Measurements from ENCODE around the gene S100B. TPM values are rescaled to one million over a fixed set of nuclear protein-coding genes. Genes with fewer than 3 reads are reported as not detected.

The S100B gene
- total RNA-seq, 1 experiment from 2014 or later: not detected

DNA sequence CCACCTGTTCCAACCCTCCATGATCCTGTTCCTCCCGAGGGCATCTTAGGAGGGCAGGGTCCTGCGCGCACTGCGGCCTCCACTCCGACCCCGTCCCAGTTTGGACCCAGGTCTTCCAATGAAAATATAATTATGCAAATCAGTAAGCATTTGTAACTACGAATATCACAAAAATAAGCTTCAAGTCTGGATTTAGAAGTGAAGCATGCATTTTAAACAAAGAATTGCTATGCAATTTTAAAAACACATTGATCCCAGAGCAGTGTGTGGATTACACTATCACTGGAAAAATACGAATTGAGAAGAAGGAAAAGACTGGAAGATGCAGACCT is 31.3 kb upstream of the S100B start:
- intact Hi-C loops (cut with micrococcal nuclease; ENCODE audit: unreplicated experiment): no loop called here
- Mint-ChIP-seq H3K27ac (ENCODE audit: unreplicated experiment) (peak overlapping the region; percentile 94), H3K27me3 (ENCODE audit: insufficient read depth, unreplicated experiment) (no peaks in the 10 kb centered on the region), H3K36me3 (ENCODE audit: insufficient read depth, unreplicated experiment) (peaks cover 42% of the 10 kb centered on the region), H3K9me3 (ENCODE audit: unreplicated experiment) (no peaks in the 10 kb centered on the region), H3K4me1 (ENCODE audit: low read depth, unreplicated experiment) (peaks cover 14% of the 10 kb centered on the region), H3K4me3 (ENCODE audit: unreplicated experiment) (peak overlapping the region; percentile 99)
- Histone ChIP-seq H3K27me3 (replicated peaks; ENCODE audit: control insufficient read depth, insufficient read depth, low read length) (no peaks in the 10 kb centered on the region), H3K4me3 (ENCODE audit: low read depth, low read length) (peak overlapping the region; percentile 64), H3K36me3 (ENCODE audit: control insufficient read depth, insufficient read depth, low read length) (no peaks in the 10 kb centered on the region; the same call in 1 of the 2 replicates), H3K9me3 (no peaks in the 10 kb centered on the region), H3K4me1 (0 out of 2 replicates have a peak, but pooled peaks cover 5% of the 10 kb centered on the region)
- ChIA-PET CTCF (interaction anchor here (0.6 to 1.6 kb wide), 2 partner anchors 493 to 1539 kb away, joined by 4 read pairs; no protein-coding TSS in a partner anchor), POLR2A (interaction anchor here (1.2 kb wide), 1 partner anchor 32 kb away, joined by 3 read pairs; no protein-coding TSS in a partner anchor)
- no peak for DNase-seq
- TF ChIP-seq, protein P1, sequence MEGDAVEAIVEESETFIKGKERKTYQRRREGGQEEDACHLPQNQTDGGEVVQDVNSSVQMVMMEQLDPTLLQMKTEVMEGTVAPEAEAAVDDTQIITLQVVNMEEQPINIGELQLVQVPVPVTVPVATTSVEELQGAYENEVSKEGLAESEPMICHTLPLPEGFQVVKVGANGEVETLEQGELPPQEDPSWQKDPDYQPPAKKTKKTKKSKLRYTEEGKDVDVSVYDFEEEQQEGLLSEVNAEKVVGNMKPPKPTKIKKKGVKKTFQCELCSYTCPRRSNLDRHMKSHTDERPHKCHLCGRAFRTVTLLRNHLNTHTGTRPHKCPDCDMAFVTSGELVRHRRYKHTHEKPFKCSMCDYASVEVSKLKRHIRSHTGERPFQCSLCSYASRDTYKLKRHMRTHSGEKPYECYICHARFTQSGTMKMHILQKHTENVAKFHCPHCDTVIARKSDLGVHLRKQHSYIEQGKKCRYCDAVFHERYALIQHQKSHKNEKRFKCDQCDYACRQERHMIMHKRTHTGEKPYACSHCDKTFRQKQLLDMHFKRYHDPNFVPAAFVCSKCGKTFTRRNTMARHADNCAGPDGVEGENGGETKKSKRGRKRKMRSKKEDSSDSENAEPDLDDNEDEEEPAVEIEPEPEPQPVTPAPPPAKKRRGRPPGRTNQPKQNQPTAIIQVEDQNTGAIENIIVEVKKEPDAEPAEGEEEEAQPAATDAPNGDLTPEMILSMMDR (IDR thresholded peaks at IDR 0.05; ENCODE audit: insufficient read depth in 1 of 2, low read depth in 1 of 2, low read length in 1 of 2, severe bottlenecking in 1 of 2, unreplicated experiment in 1 of 2): no peak
- no TSS peak for BruUV-seq (replicated peaks)

GRCh38 chr21:46635324-46636180 is 30.7 kb upstream of the S100B start, which contains the start of gene PRMT2:
TSS of gene PRMT2 (plus strand) at chr21:46635674. CDS start at chr21:46636952, 1,278 bp downstream.
- TF ChIP-seq, protein P1 (IDR thresholded peaks at IDR 0.05; ENCODE audit: insufficient read depth in 1 of 2, low read depth in 1 of 2, low read length in 1 of 2, severe bottlenecking in 1 of 2, unreplicated experiment in 1 of 2): no peak
- H3K27ac Mint-ChIP-seq (ENCODE audit: unreplicated experiment): peak within 1 kb of the TSS; percentile 94
- no peaks in the 10 kb centered on the region for H3K27me3 ChIP-seq (replicated peaks; ENCODE audit: control insufficient read depth, insufficient read depth, low read length)
- ChIA-PET POLR2A (interaction anchor here (0.7 to 1.2 kb wide), 5 partner anchors 8 to 527 kb away, joined by 3 to 7 read pairs (median 4); no protein-coding TSS in a partner anchor), CTCF (interaction anchor here (0.6 to 1.6 kb wide), 3 partner anchors 155 to 1538 kb away, joined by 4 to 6 read pairs (median 4); no protein-coding TSS in a partner anchor)
- 0 out of 2 replicates have a peak, but pooled peaks cover 5% of the 10 kb centered on the region for H3K4me1 ChIP-seq
- intact Hi-C loops (cut with micrococcal nuclease; ENCODE audit: unreplicated experiment): no loop called here
- no peaks in the 10 kb centered on the region for H3K9me3 ChIP-seq
- H3K36me3 ChIP-seq (ENCODE audit: control insufficient read depth, insufficient read depth, low read length): no peaks in the 10 kb centered on the region; the same call in 1 of the 2 replicates
- H3K4me3 ChIP-seq (ENCODE audit: low read depth, low read length): peak within 1 kb of the TSS; percentile 64
- peak; percentile 97 to 98 for DNase-seq
- H3K9me3 Mint-ChIP-seq (ENCODE audit: unreplicated experiment): no peaks in the 10 kb centered on the region
- BruUV-seq (replicated peaks): no TSS peak
- peaks cover 36% of the 10 kb centered on the region for H3K36me3 Mint-ChIP-seq (ENCODE audit: insufficient read depth, unreplicated experiment)
- H3K4me1 Mint-ChIP-seq (ENCODE audit: low read depth, unreplicated experiment): peaks cover 14% of the 10 kb centered on the region
- peaks cover 2% of the 10 kb centered on the region for H3K27me3 Mint-ChIP-seq (ENCODE audit: insufficient read depth, unreplicated experiment)
- peak within 1 kb of the TSS; percentile 99 for H3K4me3 Mint-ChIP-seq (ENCODE audit: unreplicated experiment)

GRCh38 chr21:46634966-46635323 is 30.1 kb upstream of the S100B start:
- peaks cover 6% of the 10 kb centered on the region for H3K27me3 Mint-ChIP-seq (ENCODE audit: insufficient read depth, unreplicated experiment)

More at GRCh38 chr21:46634966-46635323, 30.1 kb upstream of the S100B start:
- ChIA-PET CTCF (interaction anchor here (0.6 to 1.6 kb wide), 2 partner anchors 154 to 492 kb away, joined by 4 to 6 read pairs; no protein-coding TSS in a partner anchor), POLR2A (interaction anchor here (0.7 to 1.3 kb wide), 6 partner anchors 9 to 527 kb away, joined by 3 to 7 read pairs (median 4); no protein-coding TSS in a partner anchor)
- Histone ChIP-seq H3K27me3 (replicated peaks; ENCODE audit: control insufficient read depth, insufficient read depth, low read length) (no peaks in the 10 kb centered on the region), H3K9me3 (no peaks in the 10 kb centered on the region), H3K36me3 (ENCODE audit: control insufficient read depth, insufficient read depth, low read length) (no peaks in the 10 kb centered on the region; the same call in 1 of the 2 replicates), H3K4me3 (ENCODE audit: low read depth, low read length) (peak overlapping the region; percentile 64), H3K4me1 (0 out of 2 replicates have a peak, but pooled peaks cover 5% of the 10 kb centered on the region)
- peaks cover 33% of the 10 kb centered on the region for H3K36me3 Mint-ChIP-seq (ENCODE audit: insufficient read depth, unreplicated experiment)
- intact Hi-C loops (cut with micrococcal nuclease; ENCODE audit: unreplicated experiment): no loop called here
- H3K4me3 Mint-ChIP-seq (ENCODE audit: unreplicated experiment): peak overlapping the region; percentile 99
- TF ChIP-seq, protein P1 (IDR thresholded peaks at IDR 0.05; ENCODE audit: insufficient read depth in 1 of 2, low read depth in 1 of 2, low read length in 1 of 2, severe bottlenecking in 1 of 2, unreplicated experiment in 1 of 2): peak in 1 of 2 experiments; percentile 17
- peaks cover 14% of the 10 kb centered on the region for H3K4me1 Mint-ChIP-seq (ENCODE audit: low read depth, unreplicated experiment)
- H3K9me3 Mint-ChIP-seq (ENCODE audit: unreplicated experiment): no peaks in the 10 kb centered on the region
- H3K27ac Mint-ChIP-seq (ENCODE audit: unreplicated experiment): peak overlapping the region; percentile 94
- BruUV-seq (replicated peaks): no TSS peak
- DNase-seq: peak; percentile 69 to 78

Data from Caco-2 (cell line).